ENCODE data around the gene NDUFS6.

NDUFS6 gene

DNA sequence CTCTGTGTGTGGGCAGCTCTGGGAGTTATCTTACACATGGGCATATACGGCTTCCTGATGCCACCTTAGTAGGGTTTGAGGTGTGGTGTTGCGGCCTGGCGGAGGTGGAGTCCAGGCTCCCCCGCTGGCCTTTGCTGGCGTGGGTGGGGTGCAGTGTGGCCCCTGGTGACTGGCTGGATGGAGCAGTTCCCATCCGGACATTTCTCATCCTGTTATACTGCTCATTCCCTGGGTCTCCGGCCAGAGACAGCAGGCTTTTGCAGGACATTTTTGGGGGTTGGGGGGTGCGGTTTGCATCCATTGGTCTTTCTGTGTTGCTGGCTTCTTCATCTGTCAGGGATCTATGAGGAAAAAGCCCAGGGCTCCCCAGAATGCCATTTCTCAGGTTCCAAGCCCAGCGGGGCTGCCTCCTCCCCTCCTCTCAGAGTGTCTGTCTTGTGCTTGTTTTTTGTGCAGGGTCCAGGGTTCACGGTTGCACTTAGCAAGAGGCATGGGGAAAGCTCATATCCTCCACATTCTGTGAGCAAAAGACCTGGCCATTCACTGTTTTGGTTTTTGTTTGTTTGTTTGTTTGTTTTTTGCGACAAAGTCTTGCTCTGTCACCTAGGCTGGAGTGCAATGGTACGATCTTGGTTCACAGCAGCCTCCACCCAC, 22.3 kb downstream of the NDUFS6 start:
- ChIA-PET POLR2A (no interaction called here), CTCF (interaction anchor here (1.1 kb wide), 1 partner anchor 186 kb away, joined by 3 read pairs; no protein-coding TSS in a partner anchor)
- H3K36me3 ChIP-seq (ENCODE audit: control insufficient read depth in 2 of 2, insufficient read depth in 1 of 2, low read length in 2 of 2): peaks cover 28 to 77% of the 10 kb centered on the region in 2 experiments

GRCh38 chr5:1824109-1824821, 23.1 kb downstream of the NDUFS6 start:
- Histone ChIP-seq H3K9me3 (ENCODE audit: control insufficient read depth, insufficient read depth, low read depth, low read length) (no peaks in the 10 kb centered on the region), H3K27ac (ENCODE audit: extremely low read depth, low read depth, low read length) (no peak overlapping the region), H3K4me3 (ENCODE audit: low read depth, low read length) (no peak overlapping the region), H3K4me1 (ENCODE audit: control insufficient read depth, insufficient read depth, low read length) (no peaks in the 10 kb centered on the region), H3K36me3 (ENCODE audit: control insufficient read depth in 2 of 2, insufficient read depth in 1 of 2, low read length in 2 of 2) (peaks cover 23 to 69% of the 10 kb centered on the region in 2 experiments)
- POLR2A ChIA-PET: no interaction called here
- CTCF ChIA-PET: interaction anchor here (1.1 kb wide), 1 partner anchor 185 kb away, joined by 3 read pairs; no protein-coding TSS in a partner anchor
- TF ChIP-seq KLF16 (tag by site-specific recombination; IDR thresholded peaks at IDR 0.05) (no peak), PRDM10 (tag by site-specific recombination; IDR thresholded peaks at IDR 0.05) (no peak), BCL11A (tag by site-specific recombination; IDR thresholded peaks at IDR 0.05; ENCODE audit: low read depth) (no peak), ZNF555 (tag by site-specific recombination; conservative IDR thresholded peaks at IDR 0.05) (no peak), ZNF155 (tag by site-specific recombination; IDR thresholded peaks at IDR 0.05) (no peak), ZNF596 (tag by site-specific recombination; IDR thresholded peaks at IDR 0.05) (no peak)
- TF ChIP-seq, protein P1, sequence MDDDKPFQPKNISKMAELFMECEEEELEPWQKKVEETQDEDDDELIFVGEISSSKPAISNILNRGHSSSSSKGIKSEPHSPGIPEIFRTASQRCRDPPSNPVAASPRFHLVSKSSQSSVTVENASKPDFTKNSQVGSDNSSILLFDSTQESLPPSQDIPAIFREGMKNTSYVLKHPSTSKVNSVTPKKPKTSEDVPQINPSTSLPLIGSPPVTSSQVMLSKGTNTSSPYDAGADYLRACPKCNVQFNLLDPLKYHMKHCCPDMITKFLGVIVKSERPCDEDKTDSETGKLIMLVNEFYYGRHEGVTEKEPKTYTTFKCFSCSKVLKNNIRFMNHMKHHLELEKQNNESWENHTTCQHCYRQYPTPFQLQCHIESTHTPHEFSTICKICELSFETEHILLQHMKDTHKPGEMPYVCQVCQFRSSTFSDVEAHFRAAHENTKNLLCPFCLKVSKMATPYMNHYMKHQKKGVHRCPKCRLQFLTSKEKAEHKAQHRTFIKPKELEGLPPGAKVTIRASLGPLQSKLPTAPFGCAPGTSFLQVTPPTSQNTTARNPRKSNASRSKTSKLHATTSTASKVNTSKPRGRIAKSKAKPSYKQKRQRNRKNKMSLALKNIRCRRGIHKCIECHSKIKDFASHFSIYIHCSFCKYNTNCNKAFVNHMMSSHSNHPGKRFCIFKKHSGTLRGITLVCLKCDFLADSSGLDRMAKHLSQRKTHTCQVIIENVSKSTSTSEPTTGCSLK (tag by site-specific recombination; IDR thresholded peaks at IDR 0.05): no peak

More for the DNA sequence above, 22.3 kb downstream of the NDUFS6 start:
- Histone ChIP-seq H3K27ac (ENCODE audit: extremely low read depth, low read depth, low read length) (no peak overlapping the region), H3K4me3 (ENCODE audit: low read depth, low read length) (no peak overlapping the region), H3K9me3 (ENCODE audit: control insufficient read depth, insufficient read depth, low read depth, low read length) (no peaks in the 10 kb centered on the region), H3K4me1 (ENCODE audit: control insufficient read depth, insufficient read depth, low read length) (no peaks in the 10 kb centered on the region)
- TF ChIP-seq ZFP41 (tag by site-specific recombination; IDR thresholded peaks at IDR 0.05; ENCODE audit: borderline replicate concordance) (no peak), ZBTB6 (tag by site-specific recombination; IDR thresholded peaks at IDR 0.05) (no peak)

DNA sequence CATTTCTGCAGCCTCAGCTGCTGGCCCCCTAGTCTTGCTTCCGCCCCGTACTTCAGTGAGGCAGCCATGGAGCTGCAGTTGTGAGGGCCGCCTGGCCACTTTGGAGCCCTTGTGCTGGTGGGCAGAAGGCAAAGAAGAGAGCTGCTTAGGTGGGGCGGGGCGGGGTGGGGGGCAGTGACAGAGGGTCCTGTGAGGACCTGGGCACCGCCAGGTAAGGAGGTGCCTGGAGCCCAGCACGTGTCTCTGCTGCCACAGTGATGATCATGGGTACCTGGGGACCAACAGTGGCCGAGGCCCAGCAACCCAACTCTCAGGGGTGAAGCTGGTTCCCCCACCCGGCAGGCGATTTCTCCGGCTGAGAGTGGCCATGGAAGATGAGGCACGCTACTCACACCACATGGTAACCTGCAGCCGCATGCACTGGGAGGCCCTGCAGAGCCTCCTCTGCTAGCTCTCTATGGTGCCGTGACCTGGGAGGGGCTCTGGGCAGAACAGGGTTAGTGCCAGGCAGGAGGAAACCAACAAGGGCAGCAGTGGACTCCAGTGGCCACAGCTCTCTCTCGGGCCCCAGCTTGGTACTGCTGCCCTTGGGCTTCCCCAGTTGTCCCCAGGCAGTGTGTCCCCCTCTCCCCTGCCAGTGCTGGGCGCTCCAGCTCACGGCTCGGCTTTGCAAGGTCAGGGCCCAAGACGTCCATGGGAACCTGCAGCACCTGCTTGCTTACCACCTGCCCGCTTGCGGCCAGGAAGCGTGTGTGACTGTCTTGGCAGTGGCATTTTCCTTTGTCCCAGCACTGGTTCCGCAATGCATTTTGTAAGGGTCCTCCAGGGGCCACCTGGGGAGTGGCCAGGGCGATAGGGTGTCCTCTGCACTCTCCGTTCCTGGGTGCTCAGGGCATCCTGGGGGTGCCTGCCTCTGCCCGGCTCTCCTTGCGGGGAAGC, 24.0 kb downstream of the NDUFS6 start:
- Histone ChIP-seq H3K4me1 (ENCODE audit: control insufficient read depth, insufficient read depth, low read length) (no peaks in the 10 kb centered on the region), H3K9me3 (ENCODE audit: control insufficient read depth, insufficient read depth, low read depth, low read length) (no peaks in the 10 kb centered on the region), H3K4me3 (ENCODE audit: low read depth, low read length) (no peak overlapping the region), H3K27ac (ENCODE audit: extremely low read depth, low read depth, low read length) (no peak overlapping the region), H3K36me3 (ENCODE audit: control insufficient read depth in 2 of 2, insufficient read depth in 1 of 2, low read length in 2 of 2) (peaks cover 23 to 60% of the 10 kb centered on the region in 2 experiments)
- ChIA-PET POLR2A (no interaction called here), CTCF (interaction anchor here (1.1 kb wide), 1 partner anchor 184 kb away, joined by 3 read pairs; no protein-coding TSS in a partner anchor)
- TF ChIP-seq, protein P2, sequence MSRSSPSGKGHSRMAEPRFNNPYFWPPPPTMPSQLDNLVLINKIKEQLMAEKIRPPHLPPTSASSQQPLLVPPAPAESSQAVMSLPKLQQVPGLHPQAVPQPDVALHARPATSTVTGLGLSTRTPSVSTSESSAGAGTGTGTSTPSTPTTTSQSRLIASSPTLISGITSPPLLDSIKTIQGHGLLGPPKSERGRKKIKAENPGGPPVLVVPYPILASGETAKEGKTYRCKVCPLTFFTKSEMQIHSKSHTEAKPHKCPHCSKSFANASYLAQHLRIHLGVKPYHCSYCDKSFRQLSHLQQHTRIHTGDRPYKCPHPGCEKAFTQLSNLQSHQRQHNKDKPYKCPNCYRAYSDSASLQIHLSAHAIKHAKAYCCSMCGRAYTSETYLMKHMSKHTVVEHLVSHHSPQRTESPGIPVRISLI (tag by site-specific recombination; IDR thresholded peaks at IDR 0.05): no peak
- TF ChIP-seq, protein P3, sequence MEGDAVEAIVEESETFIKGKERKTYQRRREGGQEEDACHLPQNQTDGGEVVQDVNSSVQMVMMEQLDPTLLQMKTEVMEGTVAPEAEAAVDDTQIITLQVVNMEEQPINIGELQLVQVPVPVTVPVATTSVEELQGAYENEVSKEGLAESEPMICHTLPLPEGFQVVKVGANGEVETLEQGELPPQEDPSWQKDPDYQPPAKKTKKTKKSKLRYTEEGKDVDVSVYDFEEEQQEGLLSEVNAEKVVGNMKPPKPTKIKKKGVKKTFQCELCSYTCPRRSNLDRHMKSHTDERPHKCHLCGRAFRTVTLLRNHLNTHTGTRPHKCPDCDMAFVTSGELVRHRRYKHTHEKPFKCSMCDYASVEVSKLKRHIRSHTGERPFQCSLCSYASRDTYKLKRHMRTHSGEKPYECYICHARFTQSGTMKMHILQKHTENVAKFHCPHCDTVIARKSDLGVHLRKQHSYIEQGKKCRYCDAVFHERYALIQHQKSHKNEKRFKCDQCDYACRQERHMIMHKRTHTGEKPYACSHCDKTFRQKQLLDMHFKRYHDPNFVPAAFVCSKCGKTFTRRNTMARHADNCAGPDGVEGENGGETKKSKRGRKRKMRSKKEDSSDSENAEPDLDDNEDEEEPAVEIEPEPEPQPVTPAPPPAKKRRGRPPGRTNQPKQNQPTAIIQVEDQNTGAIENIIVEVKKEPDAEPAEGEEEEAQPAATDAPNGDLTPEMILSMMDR (tag by site-specific recombination; IDR thresholded peaks at IDR 0.05): no peak
- no peak for TF ChIP-seq ZNF16 (tag by site-specific recombination; IDR thresholded peaks at IDR 0.05; ENCODE audit: low read depth)
